HG02763 (cell line): Measurements from ENCODE around the gene TNNT1.
A peak's percentile ranks its signal among the peaks of the same experiment; 100 is the strongest.
"Not testable (repeated sequence)": the region's sequence is repeated elsewhere in the genome, so short reads cannot be mapped to it uniquely, and the experiment has no call there.

Experiments
- ATAC-seq: cut with Tn5 transposase; IDR thresholded peaks from one replicate; pipeline ENCODE4 v1.9.1; 2021; ENCODE audit warnings: mild to moderate bottlenecking, moderate library complexity; ENCODE audit not compliant: unreplicated experiment

Gene TNNT1

DNA sequence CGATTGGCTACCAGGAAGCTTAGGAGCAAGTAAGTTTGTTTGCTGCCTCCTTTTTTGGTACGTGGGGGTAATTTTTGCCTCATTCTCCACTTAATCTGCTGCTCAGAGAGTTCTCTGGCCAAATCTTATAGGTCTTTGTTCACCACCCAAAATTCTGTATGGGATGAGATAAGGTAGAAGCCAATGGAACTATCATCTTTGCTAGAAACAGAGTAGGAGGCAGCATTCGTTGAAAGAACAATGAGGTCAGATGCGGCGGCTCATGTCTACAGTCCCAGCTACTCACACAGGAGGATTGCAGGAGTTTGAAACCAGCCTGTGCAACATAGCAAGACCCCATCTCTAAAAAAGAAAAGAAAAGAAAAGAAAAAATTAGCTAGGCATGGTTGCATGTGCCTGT lies 22.4 kb upstream of the TNNT1 start:
- no peak for ATAC-seq

DNA sequence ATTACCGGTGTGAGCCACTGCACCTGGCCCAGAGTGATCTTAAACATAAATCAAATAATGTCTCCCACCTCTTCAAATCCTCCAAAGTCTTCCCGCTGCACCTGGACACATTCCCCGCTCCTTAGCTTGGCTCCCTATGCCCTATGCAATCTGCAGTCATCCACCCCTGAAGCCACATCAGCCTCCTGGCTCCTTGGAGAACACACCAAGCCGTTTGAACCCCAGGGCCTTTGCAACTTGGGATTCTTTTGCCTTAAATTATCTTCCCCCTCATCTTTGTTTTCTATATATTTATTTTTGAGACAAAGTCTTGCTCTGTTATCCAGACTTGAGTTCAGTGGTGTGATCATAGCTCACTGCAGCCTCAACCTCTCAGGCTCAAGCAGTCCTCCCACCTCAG lies 20.1 kb upstream of the TNNT1 start:
- ATAC-seq: no peak

GRCh38 chr19:55166530-55167268 lies 17.7 kb upstream of the TNNT1 start, which contains the start of gene DNAAF3:
DNAAF3 (minus strand) TSS chr19:55166613; CDS start chr19:55166413, 200 bp downstream.
- peak; percentile 82 for ATAC-seq

GRCh38 chr19:55165952-55166529 lies 17.0 kb upstream of the TNNT1 start:
- peak; percentile 5 for ATAC-seq

- no peak for ATAC-seq
These were observed 12.7 kb upstream of the TNNT1 start for GRCh38 chr19:55161571-55162322.

DNA sequence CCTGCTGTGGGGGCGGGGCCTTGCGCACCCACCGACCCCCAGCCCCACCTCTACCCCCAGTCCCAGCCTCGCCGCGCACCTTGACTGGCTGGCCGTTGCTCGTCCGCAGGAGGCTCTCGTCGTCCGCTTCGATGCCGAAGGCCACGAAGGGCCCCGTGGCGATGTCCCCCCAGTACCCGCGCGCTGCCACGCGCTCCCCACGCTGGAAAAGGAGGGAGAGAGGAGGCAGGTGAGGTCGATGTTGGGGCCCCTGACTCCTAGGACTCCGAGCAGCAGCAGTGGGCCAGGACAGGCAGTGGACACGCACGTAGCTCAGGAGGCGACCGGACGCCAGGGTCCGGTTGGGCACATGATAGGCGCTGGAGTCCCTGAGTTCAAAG lies 12.0 kb upstream of the TNNT1 start:
- no peak for ATAC-seq

- ATAC-seq: no peak
These were observed 11.4 kb upstream of the TNNT1 start for GRCh38 chr19:55160128-55160985.

DNA sequence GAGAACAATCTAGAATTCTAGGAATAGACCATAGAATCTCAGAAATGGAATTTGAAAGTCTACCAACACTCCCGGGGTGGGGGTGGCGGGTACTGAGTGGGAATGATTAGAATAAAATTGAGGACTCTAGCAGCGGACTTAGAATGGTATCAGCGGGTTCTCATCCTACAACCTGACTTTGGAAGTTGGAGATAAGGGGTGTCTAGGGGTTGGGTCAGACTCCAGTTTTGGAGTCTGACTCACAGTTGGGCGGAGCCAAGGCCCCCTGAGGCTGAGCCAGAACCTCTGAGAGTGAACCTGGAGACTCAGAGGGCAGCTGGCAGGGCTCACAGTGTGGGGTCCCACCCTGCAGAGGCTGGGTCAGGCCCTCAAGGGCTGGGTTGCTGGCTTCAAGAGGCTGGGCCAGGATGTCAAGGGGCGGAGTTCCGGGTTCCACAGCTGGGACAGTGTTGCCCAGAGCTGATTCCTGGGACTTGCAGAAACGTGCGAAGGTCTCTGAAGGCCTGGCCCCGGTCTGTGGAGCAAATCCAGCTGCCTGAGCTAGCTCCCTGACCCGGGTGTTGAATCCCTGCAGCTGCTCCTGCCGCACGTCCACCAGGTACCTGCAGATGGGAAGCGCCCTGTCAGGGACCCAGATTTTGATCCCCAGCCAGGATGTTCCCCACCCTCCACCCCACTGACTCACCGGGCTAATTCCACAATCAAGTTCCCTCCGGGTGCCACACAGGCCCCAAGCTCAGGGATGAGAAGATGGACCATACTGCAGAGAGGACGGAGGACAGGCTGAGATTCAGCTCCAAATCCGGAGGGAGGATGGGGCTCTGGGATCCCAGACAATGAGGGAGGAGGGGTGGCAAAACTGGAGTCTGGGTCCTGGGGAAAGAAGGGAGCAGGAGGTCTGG lies 10.1 kb upstream of the TNNT1 start:
- no peak for ATAC-seq

DNA sequence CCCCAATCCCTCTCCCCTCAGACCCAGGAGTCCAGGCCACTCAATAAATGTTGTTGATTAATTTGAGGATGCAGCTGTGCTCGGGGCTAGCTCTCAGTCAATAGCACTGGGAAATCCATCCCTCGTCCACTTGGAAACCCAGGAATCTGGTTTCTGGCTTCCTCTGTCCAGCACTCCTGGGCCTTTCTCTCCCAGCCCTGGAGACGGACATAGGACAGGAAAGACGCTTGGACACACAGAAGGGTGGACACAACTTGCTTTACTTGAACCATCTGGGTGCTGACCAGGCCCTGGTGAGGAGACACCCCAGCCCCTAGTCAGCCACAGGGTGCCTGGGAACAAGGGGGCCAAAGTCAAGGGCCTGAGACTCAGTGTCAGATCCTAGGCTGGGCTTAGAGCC lies 9.4 kb upstream of the TNNT1 start:
- ATAC-seq: no peak

- no peak for ATAC-seq
These were observed 8.3 kb upstream of the TNNT1 start, which contains the start of gene TNNI3 for GRCh38 chr19:55157064-55157908. TNNI3 (minus strand) TSS chr19:55157732; CDS start chr19:55157589, 143 bp downstream.

DNA sequence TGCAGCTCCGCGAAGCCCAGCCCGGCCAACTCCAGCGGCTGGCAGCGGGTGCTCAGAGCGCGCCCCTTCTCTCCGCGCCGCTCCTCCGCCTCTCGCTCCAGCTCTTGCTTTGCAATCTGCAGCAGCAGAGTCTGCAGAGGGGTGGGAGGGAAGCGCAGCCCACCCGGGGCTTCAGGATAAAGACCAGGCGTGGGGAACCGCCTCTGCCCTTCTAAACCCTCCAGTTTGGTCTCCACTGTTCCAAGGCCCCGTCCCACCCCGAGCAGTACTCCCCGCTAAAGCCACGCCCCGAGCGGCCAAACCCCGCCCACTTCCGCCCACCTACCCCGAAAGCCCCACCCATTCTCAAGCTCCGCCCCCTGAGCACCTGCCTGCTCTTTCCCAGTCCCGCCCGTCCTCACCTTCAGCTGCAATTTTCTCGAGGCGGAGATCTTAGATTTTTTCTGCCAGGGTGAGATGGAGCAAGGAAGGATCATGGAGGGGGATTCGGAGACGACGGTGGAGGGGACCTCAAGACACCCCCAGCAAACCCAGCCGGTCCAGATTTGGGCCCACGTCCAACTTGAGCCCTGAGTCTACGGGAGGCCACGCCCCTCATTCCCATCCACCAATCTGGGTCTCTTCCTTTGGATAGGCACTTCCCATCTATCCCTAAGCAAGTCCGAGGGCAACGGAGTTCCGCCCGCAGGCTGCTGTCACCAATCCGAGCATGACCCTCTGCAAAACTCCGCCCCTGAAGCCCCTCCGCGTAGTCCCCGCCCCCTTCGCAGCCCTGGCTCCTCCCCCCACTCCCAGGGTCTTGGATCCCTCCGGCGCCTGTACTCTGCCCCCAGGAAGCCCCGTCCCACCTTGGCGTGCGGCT lies 7.4 kb upstream of the TNNT1 start:
- no peak for ATAC-seq

GRCh38 chr19:55155784-55156183 lies 6.8 kb upstream of the TNNT1 start:
- ATAC-seq: not testable (repeated sequence)

DNA sequence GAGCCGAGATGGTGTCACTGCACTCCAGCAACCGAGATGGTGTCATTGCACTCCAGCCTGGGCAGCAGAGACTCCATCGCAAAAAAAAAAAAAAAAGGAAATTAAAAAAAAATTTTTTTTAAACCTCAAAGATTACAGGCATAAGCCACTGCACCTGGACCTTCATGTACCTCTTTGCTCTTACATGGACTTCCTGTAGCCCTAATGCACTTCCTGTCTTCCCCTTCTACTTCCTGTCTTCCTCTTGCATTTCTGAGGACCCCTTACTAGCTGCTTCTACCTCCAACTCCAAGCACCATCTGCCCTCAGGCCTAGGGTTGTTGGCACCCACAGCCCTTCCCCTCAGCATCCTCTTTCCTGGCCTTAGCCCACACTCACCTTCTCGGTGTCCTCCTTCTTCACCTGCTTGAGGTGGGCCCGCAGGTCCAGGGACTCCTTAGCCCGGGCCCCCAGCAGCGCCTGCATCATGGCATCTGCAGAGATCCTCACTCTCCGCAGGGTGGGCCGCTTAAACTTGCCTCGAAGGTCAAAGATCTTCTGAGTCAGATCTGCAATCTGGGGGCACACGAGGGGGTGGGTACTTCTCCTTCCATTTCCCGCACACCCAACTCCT lies 4.8 kb upstream of the TNNT1 start:
- ATAC-seq: no peak

DNA sequence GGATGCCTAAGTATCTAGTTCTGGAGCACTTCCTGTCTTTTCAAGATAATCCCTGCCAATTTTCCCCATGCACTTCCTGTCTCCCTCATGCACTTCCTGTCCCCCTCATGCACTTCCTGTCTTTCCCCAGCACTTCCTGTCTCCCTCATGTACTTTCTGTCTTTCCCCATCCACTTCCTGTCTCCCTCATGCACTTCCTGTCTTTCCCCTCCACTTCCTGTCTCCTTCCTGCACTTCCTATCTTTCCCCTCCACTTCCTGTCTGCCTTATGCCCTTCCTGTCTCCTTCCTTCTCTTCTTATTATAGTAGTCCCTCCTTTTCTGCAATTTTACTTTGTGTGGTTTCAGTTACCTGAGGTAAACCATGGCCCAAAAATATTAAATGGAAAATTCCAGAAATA lies 3.0 kb upstream of the TNNT1 start:
- no peak for ATAC-seq

GRCh38 chr19:55147545-55148251 lies 1.3 kb downstream of the TNNT1 start:
- ATAC-seq: no peak

DNA sequence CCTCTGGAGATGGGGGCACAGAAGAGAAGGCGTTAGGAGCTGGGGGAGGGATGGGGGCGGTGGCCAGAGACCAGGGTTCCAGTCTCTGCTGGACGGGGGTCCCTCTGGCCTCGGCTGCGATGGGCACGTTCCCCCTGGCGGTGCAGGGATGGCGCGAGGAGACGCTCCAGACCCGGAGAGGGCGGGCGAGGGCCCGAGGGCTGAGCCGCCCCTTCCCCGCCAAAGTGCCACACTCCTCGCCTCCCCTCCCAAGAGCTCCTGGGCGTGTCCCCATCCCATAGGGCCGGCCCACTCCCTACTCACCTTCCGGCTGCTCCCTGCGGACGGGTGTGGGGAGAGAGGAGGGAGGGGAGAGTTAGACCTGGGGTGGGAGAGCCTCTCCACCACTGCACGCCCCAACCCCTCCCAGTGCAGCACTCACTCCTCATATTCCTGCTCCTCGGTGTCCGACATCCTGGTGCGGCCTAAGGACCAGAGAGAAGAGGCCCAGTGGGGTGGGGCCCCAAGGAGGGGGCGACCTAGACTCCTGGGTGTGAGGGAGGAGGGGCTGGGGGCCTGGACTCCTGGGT lies 2.2 kb downstream of the TNNT1 start:
- no peak for ATAC-seq
